ENCODE results near the gene SIGMAR1.

SIGMAR1 gene

DNA sequence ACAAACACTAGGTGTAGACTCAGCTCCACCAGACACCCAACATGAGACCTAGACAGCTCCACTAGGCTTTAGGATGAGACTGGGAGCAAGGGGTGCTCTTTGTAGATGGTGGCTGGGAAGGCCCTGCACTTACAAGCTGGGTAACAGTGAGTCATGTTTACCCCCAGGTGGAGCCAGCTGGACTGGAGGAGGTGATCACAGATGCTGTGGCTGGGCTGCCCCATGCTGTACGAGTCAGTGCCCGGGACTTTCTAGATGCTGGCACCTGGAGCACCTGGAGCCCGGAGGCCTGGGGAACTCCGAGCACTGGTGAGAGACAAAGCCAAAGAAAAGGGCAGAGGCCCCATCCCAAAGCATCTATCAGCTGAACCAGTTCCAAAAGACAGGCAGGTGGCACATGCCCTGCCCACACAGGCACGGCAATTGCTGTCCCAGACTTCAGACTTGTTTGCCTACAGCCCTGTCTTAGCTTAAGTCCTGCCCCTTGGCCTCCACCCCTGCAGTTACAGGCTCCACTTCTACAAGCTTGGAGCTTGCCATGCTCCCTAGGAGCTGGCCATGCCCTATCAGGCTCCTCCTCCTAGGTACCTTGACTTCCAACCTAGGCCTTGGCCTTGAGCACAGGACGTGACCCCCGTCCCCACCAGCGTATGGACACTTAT, 22.1 kb upstream of the SIGMAR1 start:
- TF ChIP-seq, protein P1, sequence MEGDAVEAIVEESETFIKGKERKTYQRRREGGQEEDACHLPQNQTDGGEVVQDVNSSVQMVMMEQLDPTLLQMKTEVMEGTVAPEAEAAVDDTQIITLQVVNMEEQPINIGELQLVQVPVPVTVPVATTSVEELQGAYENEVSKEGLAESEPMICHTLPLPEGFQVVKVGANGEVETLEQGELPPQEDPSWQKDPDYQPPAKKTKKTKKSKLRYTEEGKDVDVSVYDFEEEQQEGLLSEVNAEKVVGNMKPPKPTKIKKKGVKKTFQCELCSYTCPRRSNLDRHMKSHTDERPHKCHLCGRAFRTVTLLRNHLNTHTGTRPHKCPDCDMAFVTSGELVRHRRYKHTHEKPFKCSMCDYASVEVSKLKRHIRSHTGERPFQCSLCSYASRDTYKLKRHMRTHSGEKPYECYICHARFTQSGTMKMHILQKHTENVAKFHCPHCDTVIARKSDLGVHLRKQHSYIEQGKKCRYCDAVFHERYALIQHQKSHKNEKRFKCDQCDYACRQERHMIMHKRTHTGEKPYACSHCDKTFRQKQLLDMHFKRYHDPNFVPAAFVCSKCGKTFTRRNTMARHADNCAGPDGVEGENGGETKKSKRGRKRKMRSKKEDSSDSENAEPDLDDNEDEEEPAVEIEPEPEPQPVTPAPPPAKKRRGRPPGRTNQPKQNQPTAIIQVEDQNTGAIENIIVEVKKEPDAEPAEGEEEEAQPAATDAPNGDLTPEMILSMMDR (IDR thresholded peaks at IDR 0.05; ENCODE audit: unreplicated experiment in 3 of 3): no peak
- Mint-ChIP-seq H3K27me3 (ENCODE audit: low read depth) (no peaks in the 10 kb centered on the region), H3K27ac (no peak overlapping the region), H3K36me3 (ENCODE audit: low read depth) (peaks cover 30% of the 10 kb centered on the region), H3K4me3 (no peak overlapping the region), H3K9me3 (no peaks in the 10 kb centered on the region), H3K4me1 (peaks cover 43% of the 10 kb centered on the region)

DNA sequence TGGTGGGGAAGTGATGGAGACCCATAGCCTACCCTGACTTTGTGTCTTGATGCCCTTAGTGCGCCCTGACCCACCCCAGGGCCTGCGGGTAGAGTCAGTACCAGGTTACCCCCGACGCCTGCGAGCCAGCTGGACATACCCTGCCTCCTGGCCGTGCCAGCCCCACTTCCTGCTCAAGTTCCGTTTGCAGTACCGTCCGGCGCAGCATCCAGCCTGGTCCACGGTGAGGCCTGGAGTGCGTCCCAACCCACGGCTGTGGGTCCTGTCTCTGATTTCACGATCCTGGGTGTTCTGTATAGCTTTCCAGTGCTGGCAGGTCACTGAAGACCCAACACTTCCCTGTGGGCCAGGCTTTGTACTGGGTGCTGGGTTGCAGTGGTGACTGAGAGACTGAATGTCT, 20.9 kb upstream of the SIGMAR1 start:
- Mint-ChIP-seq H3K4me1 (peaks cover 42% of the 10 kb centered on the region), H3K27me3 (ENCODE audit: low read depth) (no peaks in the 10 kb centered on the region), H3K4me3 (peak overlapping the region in 1 of 3 experiments; percentile 30), H3K27ac (peak overlapping the region in 1 of 3 experiments; percentile 21), H3K36me3 (ENCODE audit: low read depth) (peaks cover 27% of the 10 kb centered on the region), H3K9me3 (no peaks in the 10 kb centered on the region)
- TF ChIP-seq, protein P1 (IDR thresholded peaks at IDR 0.05; ENCODE audit: unreplicated experiment in 3 of 3): no peak

DNA sequence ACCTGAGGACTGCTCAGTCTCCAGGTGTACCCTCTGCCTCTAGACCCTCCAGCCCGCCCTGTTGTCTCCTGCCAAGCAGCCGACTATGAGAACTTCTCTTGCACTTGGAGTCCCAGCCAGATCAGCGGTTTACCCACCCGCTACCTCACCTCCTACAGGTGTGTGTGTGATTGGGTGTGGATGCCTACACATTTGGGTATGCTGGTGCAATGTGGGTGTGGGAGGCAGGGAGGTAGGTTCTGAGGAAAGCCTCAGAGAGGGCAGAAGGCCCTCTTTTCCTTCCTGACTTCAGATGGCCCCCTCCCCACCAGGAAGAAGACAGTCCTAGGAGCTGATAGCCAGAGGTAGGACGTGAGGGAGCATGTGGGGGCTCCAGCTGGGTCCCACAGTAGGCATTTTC, 19.4 kb upstream of the SIGMAR1 start:
- H3K4me1 Mint-ChIP-seq: peaks cover 47% of the 10 kb centered on the region
- peaks cover 18% of the 10 kb centered on the region for H3K36me3 Mint-ChIP-seq (ENCODE audit: low read depth)
- no peak overlapping the region for H3K27ac Mint-ChIP-seq
- H3K9me3 Mint-ChIP-seq: no peaks in the 10 kb centered on the region
- TF ChIP-seq, protein P1 (IDR thresholded peaks at IDR 0.05; ENCODE audit: unreplicated experiment in 3 of 3): no peak
- no peak overlapping the region for H3K4me3 Mint-ChIP-seq
- no peaks in the 10 kb centered on the region for H3K27me3 Mint-ChIP-seq (ENCODE audit: low read depth)

DNA sequence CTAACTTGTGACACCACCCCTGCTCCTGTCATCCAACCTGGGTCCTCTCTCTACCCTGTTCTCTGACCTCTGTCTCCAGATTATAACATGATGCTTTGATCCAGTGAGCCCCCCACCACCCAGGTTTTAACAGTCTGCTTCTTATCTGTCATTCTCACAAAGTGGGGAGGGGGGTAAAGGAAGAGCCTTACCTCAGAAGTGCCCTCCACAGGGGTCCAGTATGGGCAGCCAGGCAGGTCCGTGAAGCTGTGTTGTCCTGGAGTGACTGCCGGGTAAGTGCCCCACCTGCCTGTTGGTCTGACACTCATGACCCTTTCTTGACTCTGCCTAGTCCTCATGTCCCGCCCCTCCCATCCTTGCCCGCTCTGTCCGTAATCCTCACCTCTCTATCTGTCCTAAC, 17.8 kb upstream of the SIGMAR1 start:
- no peaks in the 10 kb centered on the region for H3K9me3 Mint-ChIP-seq

DNA sequence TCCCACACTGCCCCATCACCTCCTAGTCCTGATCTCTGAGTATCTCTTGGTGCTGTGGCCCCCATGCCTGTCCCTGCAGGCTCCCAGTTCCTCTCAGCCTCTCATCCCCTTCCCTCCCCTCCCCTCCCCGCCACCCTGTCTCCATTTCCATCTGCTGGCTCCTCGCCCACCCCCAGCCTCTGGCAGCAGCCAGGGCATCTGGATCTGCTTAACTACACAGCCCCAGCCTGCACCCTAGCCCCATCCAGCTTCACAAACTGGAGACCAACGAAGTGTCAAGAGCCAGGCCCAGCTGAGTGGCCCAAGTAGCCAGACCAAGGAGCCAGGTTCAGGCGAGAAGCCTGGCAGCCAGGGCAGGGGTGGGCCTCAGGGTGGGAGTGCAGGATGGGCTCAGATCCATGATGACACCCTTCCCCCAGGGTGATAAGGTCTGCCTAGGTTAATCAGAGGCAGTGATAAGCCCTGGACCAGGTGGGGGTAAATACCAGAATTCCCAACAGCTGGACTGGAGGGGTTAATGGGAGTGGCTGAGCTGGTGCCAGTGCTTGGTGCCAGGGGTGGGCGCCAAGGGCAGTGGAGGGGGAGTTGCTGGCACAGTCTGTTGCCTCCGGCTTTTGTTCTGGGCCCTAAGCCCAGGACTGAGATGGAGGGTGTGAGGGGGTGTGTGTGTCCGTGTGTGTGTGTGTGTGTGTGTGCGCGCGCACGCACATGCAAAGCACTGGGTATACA, 16.9 kb upstream of the SIGMAR1 start:
- peak overlapping the region; percentile 74 to 95 (median 89) for H3K4me3 Mint-ChIP-seq
- peaks cover 15% of the 10 kb centered on the region for H3K36me3 Mint-ChIP-seq (ENCODE audit: low read depth)
- H3K27me3 Mint-ChIP-seq (ENCODE audit: low read depth): no peaks in the 10 kb centered on the region
- TF ChIP-seq, protein P1 (IDR thresholded peaks at IDR 0.05; ENCODE audit: unreplicated experiment in 3 of 3): no peak
- H3K27ac Mint-ChIP-seq: peak overlapping the region; percentile 99
- H3K4me1 Mint-ChIP-seq: peaks cover 63% of the 10 kb centered on the region
- no peaks in the 10 kb centered on the region for H3K9me3 Mint-ChIP-seq

More for the DNA sequence above, 17.8 kb upstream of the SIGMAR1 start:
- H3K27ac Mint-ChIP-seq: peak overlapping the region; percentile 72 to 99 (median 99)
- H3K36me3 Mint-ChIP-seq (ENCODE audit: low read depth): peaks cover 11% of the 10 kb centered on the region
- peak overlapping the region; percentile 74 to 95 (median 89) for H3K4me3 Mint-ChIP-seq
- peaks cover 63% of the 10 kb centered on the region for H3K4me1 Mint-ChIP-seq
- H3K27me3 Mint-ChIP-seq (ENCODE audit: low read depth): no peaks in the 10 kb centered on the region
- TF ChIP-seq, protein P1 (IDR thresholded peaks at IDR 0.05; ENCODE audit: unreplicated experiment in 3 of 3): no peak
